Stimulated activated CD8-positive, alpha-beta memory T cell treated with anti-CD3 and anti-CD28 coated beads, Interleukin-4, amount 100 ng/mL, for 4 hours (primary cell): ENCODE measurements around the gene ATXN7L1.
"Not testable (repeated sequence)": the region's sequence is repeated elsewhere in the genome, so short reads cannot be mapped to it uniquely, and the experiment has no call there.

Source experiments
- DNase-seq, 2 donors: peaks; one replicate each; pipeline ENCODE4 v3.0.0-alpha.2; 2020; ENCODE audit warnings: low read depth in 2 of 2, low spot score in 1 of 2

The ATXN7L1 gene

GRCh38 chr7:105890290-105890997, 14.0 kb upstream of the ATXN7L1 start:
- no peak for DNase-seq

- DNase-seq, result no peak
Observed at GRCh38 chr7:105887569-105888189, 11.3 kb upstream of the ATXN7L1 start.

GRCh38 chr7:105886776-105887175, 10.4 kb upstream of the ATXN7L1 start:
- DNase-seq, result no peak

DNA sequence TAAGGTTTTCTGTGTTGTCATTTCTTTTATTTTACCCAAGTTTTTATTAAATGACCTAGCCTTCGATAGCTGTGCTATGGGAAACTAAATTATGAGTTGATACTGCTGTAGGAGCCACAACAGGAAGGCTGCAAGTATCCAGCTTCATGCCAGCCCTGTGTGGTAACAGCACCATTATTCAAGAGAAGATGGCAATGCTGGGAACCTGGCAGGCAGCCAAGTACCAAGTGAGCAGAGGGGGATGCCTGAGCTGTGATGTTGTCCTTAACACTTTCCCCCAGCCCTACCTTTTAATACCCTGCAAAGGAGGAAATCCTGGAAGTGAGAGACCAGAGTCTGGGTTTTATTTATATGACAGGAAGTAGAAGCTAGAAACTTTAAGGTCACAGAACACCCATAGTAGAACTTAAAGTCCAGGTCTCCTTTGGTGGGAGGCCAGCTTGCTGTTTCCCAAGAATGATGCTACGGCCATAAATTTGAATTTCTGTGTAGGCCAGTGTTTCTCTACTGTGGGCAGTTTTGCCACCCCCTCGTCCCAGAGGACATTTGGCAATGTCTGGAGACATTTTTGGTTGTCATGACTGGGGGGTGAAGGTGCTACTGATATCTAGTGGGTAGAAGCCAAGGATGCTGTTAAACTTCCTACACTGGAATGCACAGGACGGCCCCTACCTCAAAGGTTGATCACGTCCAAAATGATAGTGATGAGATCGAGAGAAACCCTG, 9.2 kb upstream of the ATXN7L1 start:
- no peak for DNase-seq

DNA sequence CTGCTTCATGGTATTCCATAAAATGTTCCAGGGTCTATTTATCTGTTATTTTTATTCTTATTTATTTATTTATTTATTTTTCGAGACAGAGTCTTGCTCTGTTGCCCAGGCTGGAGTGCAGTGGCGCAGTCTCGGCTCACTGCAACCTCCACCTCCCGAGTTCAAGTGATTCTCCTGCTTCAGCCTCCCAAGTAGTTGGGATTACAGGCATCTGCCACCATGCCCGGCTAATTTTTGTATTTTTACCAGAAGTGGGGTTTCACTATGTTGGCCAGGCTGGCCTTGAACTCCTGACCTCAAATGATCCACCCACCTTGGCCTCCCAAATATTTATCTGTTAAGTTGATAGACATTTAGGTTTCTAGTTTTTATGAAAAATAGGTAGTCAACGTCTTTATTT, 6.8 kb upstream of the ATXN7L1 start:
- DNase-seq, result not testable (repeated sequence)

DNA sequence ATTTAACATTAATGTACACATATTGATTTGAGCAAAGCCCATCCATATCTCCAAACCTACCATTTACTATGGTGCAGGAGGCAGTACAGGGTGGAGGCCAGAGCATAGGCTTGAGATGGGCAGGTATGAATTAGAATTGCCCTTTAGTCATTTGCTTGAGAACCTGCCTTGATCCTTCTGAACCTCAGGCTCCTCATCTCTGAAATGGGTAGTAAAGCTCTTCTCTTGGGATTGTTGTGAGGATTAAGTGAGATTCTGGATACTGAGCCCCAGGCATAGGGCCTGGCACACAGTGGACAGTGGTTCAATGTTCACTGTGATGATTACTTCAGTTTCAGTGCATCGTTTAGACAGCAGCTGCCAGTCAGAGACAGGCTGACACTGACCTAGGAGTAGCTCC, 5.0 kb upstream of the ATXN7L1 start:
- DNase-seq, result no peak

DNA sequence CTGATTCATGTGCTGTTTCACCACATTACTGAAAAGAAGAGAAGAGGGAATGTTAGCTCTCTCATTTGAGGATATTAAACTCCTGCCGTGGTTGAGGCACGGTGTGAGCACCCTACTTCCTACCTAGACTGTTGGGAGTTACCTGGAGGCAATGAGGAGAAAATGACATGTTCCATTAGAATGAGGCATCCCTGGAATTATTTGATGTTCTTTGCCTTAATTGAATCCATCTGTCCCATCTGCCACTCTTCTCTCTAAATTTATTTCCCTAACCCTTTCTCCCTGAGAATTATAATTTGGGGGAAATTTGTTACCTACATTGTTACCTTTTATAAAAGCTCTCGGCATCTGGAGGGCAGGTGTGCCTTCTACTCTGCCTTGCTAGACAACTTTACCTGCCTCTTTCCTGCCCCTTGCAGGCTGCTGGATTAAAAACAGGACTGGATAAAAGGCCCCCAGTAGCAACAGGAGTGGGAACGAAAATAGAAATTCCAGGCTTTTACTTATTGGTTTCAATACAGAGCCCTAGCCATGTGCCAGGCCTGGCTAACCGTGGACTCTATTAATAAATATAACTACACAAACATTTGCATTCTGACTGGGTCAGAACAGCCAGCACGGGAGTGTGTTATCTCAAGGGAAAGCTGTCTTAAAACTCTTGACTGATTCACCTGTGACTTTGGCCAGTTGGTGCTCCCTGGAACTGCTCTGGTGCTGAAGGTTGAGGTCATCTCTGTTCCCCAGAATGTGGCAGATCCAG, 4.4 kb upstream of the ATXN7L1 start:
- DNase-seq, result no peak

- DNase-seq, result no peak
Observed at GRCh38 chr7:105879782-105880181, 3.4 kb upstream of the ATXN7L1 start.

DNA sequence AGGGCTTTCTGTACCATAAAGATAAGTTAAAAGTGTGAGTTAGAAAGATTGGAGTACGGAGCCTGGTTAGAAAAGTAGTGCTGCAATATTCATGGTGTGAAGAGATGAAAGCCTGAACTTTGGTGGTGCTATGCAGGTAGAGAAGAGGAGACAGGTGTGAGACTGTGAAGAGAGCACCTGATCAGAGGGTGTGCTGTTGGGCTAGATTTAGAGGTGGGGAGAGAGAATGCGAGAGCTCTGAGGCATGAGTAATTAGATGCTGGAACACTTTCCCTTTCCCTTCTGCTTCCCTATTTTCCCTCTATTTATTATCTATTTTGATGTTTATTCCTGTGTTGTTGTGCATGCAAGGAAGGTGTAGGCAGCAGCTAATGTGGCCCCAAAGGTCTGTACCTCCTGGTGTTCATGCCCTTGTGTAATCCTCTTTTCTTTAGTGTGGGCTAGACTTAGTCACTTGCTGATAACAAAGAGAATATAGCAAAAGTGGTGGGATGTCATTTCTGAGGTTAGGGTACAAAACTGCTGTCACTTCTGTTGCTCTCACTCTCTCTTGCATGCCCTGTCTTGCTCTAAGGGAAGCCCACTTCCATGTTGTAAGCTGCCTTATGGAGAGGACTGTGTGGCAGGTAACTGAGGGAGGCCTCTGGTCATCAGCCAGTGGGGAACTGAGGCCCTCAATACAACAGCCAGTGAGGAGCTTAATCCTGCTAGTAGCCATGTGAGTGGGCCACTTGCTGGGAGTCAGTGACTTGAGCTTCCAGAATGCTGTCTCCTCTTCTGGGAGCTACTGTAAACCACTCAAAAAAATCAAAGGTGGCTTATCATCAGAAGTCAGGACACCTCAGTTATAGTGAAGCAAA, 2.6 kb upstream of the ATXN7L1 start:
- no peak for DNase-seq

- no peak for DNase-seq
Observed at GRCh38 chr7:105877736-105878135, 1.3 kb upstream of the ATXN7L1 start.

DNA sequence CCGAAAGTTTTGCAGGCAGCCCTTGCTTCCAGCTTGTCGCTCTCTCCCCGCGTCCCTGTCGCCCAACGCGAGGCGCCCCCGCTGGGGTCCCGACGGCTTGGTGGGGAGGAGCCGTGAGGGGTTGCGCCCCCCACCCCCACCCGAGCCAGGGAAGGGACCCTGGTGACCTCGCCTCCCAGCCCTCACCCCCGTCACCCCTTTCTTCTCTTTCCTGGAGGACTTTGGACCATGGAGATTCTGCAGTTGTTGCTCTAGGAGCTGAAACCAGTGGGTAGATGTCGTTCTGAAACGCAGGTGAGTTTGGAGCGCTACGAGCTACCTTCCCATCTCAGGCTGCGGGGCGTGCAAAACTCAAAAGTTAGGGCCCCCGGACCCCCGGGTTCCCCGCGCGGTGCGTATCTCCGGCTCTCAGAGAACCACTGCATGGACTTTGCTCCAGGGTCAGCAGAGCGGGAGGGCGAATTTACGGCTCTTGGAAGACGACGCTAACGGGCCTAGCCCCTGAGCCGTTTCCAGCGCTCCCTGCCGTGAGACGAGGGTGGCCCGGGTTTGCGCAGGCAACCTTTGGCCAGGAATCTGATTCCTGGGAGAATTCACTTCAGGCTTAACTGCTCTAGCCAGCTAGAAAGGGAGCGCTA, 684 bp upstream of the ATXN7L1 start:
- no peak for DNase-seq

DNA sequence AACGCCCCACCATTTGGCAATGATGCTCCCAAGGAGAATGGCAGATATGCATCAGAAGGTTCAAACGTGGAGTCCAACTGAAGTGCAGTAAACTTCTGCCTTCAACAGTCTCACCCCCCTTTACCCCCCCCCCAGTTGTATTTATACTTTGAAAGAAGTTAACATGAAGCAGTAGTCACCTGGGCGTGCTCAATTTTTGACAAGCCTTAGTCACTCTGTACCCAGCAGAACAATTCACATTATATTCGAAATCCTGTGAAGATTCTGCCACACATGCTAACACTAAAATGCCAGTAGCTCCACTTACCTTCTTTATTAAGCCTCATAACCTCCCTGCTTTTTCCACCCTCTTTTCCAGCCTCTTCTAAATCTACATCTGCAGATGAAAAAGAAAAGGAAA, 894 bp downstream of the ATXN7L1 start:
- no peak for DNase-seq

DNA sequence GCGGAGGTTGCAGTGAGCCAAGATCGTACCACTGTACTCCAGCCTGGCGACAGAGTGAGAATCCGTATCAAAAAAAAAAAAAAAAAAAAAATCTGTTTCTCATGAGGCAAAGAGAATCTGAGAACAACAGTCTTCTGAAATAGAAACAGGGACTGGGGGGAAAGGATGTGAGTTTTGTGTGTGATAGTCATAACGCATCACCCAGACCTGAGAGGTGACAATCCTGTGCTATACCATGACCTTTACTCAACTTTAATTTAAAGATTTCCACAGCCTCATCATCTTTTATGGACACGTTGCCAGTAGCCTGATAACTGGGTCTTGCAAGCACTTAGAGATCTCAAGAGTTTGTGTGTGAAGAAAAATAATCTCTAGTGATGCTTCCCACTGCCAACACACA, 2.3 kb downstream of the ATXN7L1 start:
- no peak for DNase-seq

DNA sequence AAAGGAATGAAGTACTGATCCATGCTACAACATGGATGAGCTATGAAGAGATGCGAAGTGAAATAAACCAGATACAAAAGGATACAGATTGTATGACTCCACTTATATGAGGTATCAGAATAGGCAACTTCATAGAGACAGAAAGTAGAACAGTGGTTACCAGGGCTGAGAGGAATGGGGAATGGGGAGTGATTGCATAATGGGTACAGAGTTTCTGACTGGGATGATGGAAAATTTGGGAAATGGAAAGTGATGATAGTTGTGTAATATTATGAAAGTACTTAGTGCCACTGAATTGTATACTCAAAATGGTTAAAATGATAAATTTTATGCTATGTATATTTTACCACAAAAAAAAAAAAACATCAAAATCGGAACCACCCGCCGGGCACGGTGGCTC, 3.9 kb downstream of the ATXN7L1 start:
- DNase-seq, result no peak

DNA sequence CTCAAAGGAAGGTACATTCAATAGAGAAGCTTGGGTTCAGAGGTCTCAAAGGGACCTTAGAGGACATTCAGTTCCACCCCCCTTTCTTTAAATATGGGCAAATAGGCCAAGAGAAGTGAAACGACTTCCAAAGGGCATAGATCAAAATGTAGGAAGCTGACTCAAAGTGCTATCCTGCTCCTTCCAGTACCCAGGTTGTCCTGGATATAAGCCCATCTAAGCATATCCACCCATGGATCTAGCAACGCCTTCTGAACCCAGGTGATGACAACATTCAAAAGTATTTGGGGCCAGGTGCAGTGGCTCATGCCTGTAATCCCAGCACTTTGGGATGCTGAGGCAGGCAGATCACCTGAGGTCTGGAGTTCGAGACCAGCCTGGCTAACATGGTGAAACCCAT, 5.3 kb downstream of the ATXN7L1 start:
- no peak for DNase-seq

DNA sequence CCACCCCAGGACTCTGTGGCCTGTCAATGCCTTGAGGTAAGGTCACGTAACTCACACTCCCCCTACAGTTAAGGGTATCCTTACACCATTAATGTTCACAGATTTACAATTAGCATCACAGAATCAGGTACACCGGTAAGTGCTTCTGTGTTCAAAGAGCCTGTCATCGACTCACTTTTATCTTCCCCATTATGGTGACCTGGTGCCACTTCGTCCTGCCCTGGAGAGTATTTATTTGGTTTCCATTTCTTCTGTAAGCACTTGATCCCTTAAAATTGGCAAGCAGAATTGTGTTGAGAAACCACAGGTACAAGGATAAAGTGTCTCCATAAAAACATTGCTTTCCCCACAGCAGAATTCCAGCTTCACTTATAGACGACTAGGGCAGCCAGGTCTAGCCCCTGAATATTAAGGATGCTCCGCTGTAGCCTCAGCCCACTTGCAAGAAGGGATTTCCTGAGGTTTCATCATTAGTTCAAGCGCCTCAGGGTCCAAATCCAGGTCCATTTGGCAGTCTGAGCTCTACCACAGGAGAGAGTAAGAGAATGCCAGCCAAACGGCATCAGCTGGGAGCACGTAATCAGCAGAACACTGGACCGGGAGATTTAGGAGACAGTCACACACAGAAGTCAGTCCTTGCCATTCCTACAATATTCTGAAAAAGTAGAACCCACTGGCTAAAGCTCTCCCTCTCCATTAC, 10.1 kb downstream of the ATXN7L1 start:
- no peak for DNase-seq

- DNase-seq, result no peak
Observed at GRCh38 chr7:105863876-105864275, 12.5 kb downstream of the ATXN7L1 start.

- no peak for DNase-seq
Observed at GRCh38 chr7:105862770-105863169, 13.6 kb downstream of the ATXN7L1 start.

GRCh38 chr7:105862276-105862675, 14.1 kb downstream of the ATXN7L1 start:
- no peak for DNase-seq

- DNase-seq, result no peak
Observed at GRCh38 chr7:105861224-105861623, 15.2 kb downstream of the ATXN7L1 start.
